ENCODE data around the gene TNNI2.

DNA sequence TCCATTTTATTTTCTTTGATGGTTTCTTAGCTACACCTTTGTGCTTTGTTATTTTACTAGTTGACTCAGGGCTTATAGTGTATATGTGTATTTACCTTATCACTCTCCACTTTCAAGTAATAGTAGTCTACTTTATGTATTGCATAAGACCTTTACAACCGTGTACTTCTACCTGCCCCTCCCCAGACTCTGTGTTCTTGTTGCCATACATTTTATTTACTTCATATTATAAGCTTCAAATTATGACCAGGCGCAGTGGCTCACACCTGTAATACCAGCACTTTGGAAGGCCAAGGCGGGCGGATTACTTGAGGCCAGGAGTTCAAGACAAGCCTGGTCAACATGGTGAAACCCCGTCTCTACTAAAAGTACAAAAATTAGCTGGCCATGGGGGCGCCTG is 46.9 kb upstream of the TNNI2 start:
- TF ChIP-seq, protein P1, sequence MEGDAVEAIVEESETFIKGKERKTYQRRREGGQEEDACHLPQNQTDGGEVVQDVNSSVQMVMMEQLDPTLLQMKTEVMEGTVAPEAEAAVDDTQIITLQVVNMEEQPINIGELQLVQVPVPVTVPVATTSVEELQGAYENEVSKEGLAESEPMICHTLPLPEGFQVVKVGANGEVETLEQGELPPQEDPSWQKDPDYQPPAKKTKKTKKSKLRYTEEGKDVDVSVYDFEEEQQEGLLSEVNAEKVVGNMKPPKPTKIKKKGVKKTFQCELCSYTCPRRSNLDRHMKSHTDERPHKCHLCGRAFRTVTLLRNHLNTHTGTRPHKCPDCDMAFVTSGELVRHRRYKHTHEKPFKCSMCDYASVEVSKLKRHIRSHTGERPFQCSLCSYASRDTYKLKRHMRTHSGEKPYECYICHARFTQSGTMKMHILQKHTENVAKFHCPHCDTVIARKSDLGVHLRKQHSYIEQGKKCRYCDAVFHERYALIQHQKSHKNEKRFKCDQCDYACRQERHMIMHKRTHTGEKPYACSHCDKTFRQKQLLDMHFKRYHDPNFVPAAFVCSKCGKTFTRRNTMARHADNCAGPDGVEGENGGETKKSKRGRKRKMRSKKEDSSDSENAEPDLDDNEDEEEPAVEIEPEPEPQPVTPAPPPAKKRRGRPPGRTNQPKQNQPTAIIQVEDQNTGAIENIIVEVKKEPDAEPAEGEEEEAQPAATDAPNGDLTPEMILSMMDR (conservative IDR thresholded peaks at IDR 0.05), result no peak
- no peak for TF ChIP-seq EZH2 (IDR thresholded peaks at IDR 0.05; ENCODE audit: low read depth)

Data from PC-9 (cell line).